ENCODE measurements around the gene LGI1.
"Not testable (repeated sequence)": the region's sequence is repeated elsewhere in the genome, so short reads cannot be mapped to it uniquely, and the experiment has no call there.

LGI1 gene

DNA sequence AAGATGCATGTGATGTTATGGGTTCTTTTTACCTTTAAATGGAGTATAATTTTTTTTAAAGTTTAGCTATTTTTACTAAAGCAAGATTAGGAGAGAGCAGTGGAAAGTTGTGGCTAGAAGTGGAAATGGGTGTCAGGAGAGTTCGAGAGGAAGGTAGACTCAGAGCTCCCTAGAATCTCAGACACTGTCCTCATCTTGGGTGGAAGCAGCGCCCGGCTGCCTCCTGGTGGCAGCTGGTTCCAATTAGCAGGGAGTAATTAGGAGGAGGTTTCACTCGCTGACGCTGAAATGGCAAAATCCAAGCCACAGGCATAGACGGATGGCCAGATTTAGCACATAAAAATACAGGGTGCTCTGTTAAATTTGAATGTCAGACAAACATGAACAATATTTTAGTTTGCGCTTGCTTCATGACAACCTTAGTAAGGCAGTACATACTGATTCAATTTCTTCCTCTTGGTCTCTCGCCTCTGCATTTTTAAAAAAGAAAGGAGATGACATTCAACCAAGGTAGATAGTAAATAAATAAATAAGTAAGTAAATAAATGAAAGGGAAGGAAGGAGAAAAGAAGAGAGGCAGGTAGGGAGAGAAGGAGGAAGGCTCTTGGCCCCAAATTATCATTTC is 58.5 kb downstream of the LGI1 start:
- TF ChIP-seq, protein P1, sequence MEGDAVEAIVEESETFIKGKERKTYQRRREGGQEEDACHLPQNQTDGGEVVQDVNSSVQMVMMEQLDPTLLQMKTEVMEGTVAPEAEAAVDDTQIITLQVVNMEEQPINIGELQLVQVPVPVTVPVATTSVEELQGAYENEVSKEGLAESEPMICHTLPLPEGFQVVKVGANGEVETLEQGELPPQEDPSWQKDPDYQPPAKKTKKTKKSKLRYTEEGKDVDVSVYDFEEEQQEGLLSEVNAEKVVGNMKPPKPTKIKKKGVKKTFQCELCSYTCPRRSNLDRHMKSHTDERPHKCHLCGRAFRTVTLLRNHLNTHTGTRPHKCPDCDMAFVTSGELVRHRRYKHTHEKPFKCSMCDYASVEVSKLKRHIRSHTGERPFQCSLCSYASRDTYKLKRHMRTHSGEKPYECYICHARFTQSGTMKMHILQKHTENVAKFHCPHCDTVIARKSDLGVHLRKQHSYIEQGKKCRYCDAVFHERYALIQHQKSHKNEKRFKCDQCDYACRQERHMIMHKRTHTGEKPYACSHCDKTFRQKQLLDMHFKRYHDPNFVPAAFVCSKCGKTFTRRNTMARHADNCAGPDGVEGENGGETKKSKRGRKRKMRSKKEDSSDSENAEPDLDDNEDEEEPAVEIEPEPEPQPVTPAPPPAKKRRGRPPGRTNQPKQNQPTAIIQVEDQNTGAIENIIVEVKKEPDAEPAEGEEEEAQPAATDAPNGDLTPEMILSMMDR (conservative IDR thresholded peaks at IDR 0.05): peak; percentile 80
- TF ChIP-seq ZFX (IDR thresholded peaks at IDR 0.05): no peak

DNA sequence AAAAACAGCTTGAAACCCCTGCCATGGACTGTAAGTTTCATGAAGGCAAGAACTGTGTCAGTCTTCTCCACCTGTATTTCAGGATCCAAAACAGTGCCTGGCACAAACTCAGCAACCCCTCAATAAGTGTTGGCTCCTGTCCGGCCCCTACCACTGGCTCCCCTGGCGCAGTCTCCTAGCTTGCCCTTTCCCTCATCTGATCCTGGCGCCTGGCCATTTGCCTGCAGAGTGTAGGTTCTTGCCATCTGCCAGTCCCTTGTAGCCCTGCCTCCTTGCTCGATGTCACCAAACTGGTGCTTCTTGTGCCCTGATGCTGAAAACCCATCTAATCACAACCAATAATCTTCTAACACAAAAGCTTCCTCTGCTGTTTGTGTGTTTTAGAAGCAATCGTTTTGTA is 60.4 kb downstream of the LGI1 start:
- TF ChIP-seq ZFX (IDR thresholded peaks at IDR 0.05): no peak
- TF ChIP-seq, protein P1 (conservative IDR thresholded peaks at IDR 0.05): no peak
- H3K27ac ChIP-seq: no peak overlapping the region

More for the DNA sequence above, 58.5 kb downstream of the LGI1 start:
- H3K27ac ChIP-seq: no peak overlapping the region

DNA sequence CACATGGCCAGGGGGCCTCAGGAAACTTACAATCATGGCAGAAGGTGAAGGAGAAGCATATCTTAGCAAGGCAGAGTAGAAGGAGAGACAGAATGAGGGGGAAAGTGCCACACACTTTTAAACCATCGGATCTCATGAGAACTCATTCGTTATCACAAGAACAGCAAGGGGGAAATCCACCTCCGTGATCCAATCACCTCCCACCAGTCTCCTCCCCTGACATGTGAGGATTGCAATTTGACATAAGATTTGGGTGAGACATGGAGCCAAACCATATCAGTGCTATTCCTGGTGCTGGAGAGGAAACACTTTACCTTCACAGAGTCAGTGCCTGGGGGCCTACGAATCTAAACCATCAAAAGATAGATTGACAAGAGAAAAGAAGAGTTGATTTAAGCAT is 61.8 kb downstream of the LGI1 start:
- no peak overlapping the region for H3K27ac ChIP-seq
- no peak for TF ChIP-seq ZFX (IDR thresholded peaks at IDR 0.05)
- TF ChIP-seq, protein P1 (conservative IDR thresholded peaks at IDR 0.05): no peak

DNA sequence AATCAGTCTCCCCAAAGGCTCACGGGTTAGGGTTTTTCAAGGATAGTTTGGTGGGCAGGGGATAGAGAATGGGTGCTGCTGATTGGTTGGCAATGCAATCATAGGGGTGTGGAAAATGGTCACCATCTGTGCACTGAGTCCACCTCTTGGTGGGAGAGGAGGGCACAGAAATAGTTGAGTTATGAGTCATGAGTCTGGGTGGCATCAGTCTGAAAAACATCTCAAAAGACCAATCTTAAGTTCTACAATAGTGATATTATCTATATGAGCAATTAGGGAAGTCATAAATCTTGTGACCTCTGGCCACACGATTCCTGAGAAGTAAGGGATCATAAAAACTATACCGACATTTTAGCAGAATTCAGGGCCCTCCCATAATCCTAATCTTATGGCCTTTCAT is 62.7 kb downstream of the LGI1 start:
- no peak for TF ChIP-seq ZFX (IDR thresholded peaks at IDR 0.05)
- TF ChIP-seq, protein P1 (conservative IDR thresholded peaks at IDR 0.05): no peak
- H3K27ac ChIP-seq: no peak overlapping the region

DNA sequence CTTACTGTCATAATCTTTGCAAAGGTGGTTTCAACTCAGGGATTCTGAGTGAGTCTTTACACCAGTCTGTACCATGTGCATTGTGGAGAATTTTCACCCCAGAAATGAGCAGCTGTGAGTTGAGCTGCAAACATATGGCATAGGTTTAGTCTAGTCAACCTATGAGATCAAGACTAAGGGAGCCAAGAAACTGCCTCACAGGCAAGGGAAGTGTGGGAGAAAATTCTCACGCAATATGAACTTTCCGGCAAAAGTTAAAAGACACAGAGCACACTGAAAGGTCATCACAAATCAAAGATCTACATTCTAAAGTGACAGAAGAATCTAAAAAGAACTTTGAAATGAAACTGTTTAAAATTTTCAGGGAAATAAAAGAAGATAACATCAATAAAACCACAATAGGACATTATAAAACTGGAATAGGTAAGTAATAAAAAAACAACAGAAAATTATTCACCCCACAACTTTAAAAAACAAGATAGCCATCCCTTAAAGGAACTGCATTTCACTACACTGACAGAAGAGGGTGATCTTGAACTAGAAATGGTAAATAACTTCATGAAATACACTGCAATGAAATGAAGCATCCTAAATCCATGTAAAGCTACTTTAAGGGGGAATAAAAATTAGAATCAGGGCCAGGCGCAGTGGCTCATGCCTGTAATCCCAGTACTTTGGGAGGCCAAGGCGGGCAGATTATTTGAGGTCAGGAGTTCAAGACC is 63.5 kb downstream of the LGI1 start:
- H3K27ac ChIP-seq: no peak overlapping the region
- TF ChIP-seq, protein P1 (conservative IDR thresholded peaks at IDR 0.05): peak; percentile 42
- no peak for TF ChIP-seq ZFX (IDR thresholded peaks at IDR 0.05)

DNA sequence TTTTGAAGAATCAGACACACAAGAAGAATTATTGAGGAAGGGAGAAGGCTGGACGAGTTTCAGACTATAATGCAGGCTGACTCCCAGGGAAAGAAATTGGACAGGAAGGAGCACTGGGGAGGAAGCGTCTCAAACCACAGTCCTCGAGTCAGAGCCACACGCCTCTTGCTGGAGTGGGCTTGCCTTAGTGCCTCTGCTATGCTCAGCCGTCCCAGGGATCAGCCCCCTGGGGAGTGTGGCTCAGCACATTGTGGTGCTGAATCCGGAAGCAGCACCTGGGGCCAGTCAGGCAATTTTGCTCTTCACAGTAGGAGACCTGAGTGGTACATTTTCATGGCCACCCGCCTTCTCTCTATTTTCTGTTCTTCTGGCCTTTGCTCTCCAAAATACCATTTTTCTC is 68.6 kb downstream of the LGI1 start:
- TF ChIP-seq ZFX (IDR thresholded peaks at IDR 0.05): no peak
- TF ChIP-seq, protein P1 (conservative IDR thresholded peaks at IDR 0.05): no peak
- no peak overlapping the region for H3K27ac ChIP-seq

DNA sequence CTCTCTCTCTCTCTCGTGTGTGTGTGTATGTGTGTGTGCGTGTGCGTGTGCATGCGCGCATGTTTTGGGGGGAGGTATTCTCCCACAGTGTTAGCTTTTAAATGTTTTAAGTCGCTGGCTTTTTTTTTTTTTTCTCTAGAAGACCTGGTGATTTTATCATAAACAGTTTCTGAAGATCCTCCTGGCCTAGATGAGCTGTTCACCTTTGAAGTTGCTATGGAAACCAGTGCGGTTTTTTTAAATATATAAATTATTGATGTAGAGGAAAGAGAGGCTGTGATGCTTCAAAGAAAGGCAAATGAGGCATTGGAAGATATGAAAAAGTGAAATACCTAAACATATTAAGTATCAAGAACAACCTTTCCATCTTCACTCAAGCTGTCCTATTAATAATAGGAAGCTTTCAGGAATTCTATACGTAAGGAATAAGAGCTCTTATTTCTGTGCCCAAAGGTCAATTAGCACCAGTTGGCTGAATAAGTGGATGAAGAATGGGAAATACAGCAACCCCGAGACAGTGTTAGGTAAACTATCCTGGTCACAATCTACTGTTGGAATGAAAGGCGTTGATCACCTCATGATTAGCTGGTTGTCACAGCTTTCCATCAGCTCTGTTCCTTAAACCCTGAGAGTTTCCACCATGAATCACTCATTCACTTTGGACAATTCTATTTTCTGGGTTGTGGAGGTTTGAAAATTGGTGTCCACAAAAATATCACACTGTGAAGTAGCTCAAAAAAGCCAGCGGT is 69.5 kb downstream of the LGI1 start:
- TF ChIP-seq, protein P1 (conservative IDR thresholded peaks at IDR 0.05): no peak
- TF ChIP-seq ZFX (IDR thresholded peaks at IDR 0.05): no peak
- no peak overlapping the region for H3K27ac ChIP-seq

DNA sequence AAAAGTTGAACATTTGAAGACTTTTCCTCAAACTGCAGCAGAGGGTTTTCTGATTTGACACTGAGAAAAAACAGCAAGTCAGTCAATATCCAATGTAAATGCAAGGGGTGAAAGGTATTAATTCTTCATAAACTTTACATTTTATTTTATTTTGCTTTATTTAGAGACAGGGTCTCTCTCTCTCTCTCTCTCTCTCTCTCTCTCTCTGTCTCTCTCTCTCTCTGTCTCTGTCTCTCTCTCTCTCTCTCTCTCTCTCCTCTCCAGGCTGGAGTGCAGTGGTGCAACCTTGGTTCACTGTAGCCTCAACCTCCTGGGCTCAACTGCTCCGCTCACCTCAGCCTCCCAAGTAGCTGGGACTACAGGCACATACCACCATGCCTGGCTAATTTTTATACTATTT is 73.3 kb downstream of the LGI1 start:
- not testable (repeated sequence) for H3K27ac ChIP-seq

Measured in C4-2B (cell line).